Naive B cell (primary cell): ENCODE results near the gene BRINP3. TPM values are rescaled to one million over a fixed set of nuclear protein-coding genes. Genes with fewer than 3 reads are reported as not detected.
A peak's percentile ranks its signal among the peaks of the same experiment; 100 is the strongest.

Experiments used
- ATAC-seq, 2 donors: fragments of 150-1000 bp; cut with Tn5 transposase; 2 replicates each; pipeline ENCODE4 v1.10.0; 2021; ENCODE audit warnings: low read depth in 2 of 2, mild to moderate bottlenecking in 2 of 2, moderate library complexity in 2 of 2
- DNase-seq: peaks from one replicate; pipeline ENCODE4 v3.0.0; 2022
- H3K27ac Mint-ChIP-seq, 6 donors: one replicate each; pipeline ENCODE4 v1.8.0; 2020 to 2022; ENCODE audit warnings: mild to moderate bottlenecking in 6 of 6, mixed read lengths in 6 of 6, moderate library complexity in 5 of 6, inconsistent platforms in 2 of 6
- H3K27me3 Mint-ChIP-seq, 3 donors: one replicate each; pipeline ENCODE4 v1.8.0; 2021 to 2022; ENCODE audit warnings: mixed read lengths in 3 of 3, mild to moderate bottlenecking in 1 of 3
- H3K36me3 Mint-ChIP-seq, 2 donors: one replicate each; pipeline ENCODE4 v1.8.0; 2020 to 2022; ENCODE audit warnings: mixed read lengths in 2 of 2, inconsistent platforms in 1 of 2, mild to moderate bottlenecking in 1 of 2
- H3K4me1 Mint-ChIP-seq, 3 donors: one replicate each; pipeline ENCODE4 v1.8.0; 2020 to 2022; ENCODE audit warnings: mixed read lengths in 3 of 3, inconsistent platforms in 1 of 3, mild to moderate bottlenecking in 1 of 3, moderate library complexity in 1 of 3
- H3K4me3 Mint-ChIP-seq, 8 donors: one replicate each; pipeline ENCODE4 v1.8.0; 2020 to 2022; ENCODE audit warnings: mild to moderate bottlenecking in 8 of 8, mixed read lengths in 8 of 8, moderate library complexity in 8 of 8, inconsistent platforms in 2 of 8
- H3K9me3 Mint-ChIP-seq, 7 donors: one replicate each; pipeline ENCODE4 v1.8.0; 2020 to 2022; ENCODE audit warnings: mixed read lengths in 7 of 7, mild to moderate bottlenecking in 5 of 7, inconsistent platforms in 2 of 7, moderate library complexity in 1 of 7
- polyA plus RNA-seq, 6 donors: library from polyadenylated mRNA; unstranded; fragments of 300-500 nt; fragmentation: Illumina TruSeq; gene quantifications; one replicate each; pipeline ENCODE4 v1.2.3, GENCODE V29; 2021; ENCODE audit warnings: low read depth in 6 of 6

The BRINP3 gene
- polyA plus RNA-seq, 6 donors from 2014 or later = not detected

GRCh38 chr1:190429141-190429540, 48.5 kb downstream of the BRINP3 start:
- no peaks in the 10 kb centered on the region for H3K27me3 Mint-ChIP-seq
- no peak overlapping the region for H3K4me3 Mint-ChIP-seq
- no peaks in the 10 kb centered on the region for H3K36me3 Mint-ChIP-seq

GRCh38 chr1:190416239-190416638, 61.4 kb downstream of the BRINP3 start:
- Mint-ChIP-seq H3K4me1 (no peaks in the 10 kb centered on the region), H3K4me3 (no peak overlapping the region), H3K27me3 (no peaks in the 10 kb centered on the region), H3K36me3 (no peaks in the 10 kb centered on the region), H3K27ac (no peak overlapping the region), H3K9me3 (no peaks in the 10 kb centered on the region)
- DNase-seq = no peak
- ATAC-seq = no peak

More at GRCh38 chr1:190429141-190429540, 48.5 kb downstream of the BRINP3 start:
- DNase-seq (no peak), ATAC-seq (no peak)
- no peaks in the 10 kb centered on the region for H3K9me3 Mint-ChIP-seq
- no peak overlapping the region for H3K27ac Mint-ChIP-seq
- no peaks in the 10 kb centered on the region for H3K4me1 Mint-ChIP-seq

GRCh38 chr1:190413142-190413541, 64.5 kb downstream of the BRINP3 start:
- H3K4me3 Mint-ChIP-seq = no peak overlapping the region
- DNase-seq (no peak), ATAC-seq (no peak)
- no peaks in the 10 kb centered on the region for H3K36me3 Mint-ChIP-seq
- no peaks in the 10 kb centered on the region for H3K4me1 Mint-ChIP-seq
- H3K9me3 Mint-ChIP-seq = peaks cover 0 to 3% (median 0%) of the 10 kb centered on the region in 7 donors
- H3K27me3 Mint-ChIP-seq = no peaks in the 10 kb centered on the region
- H3K27ac Mint-ChIP-seq = no peak overlapping the region

- DNase-seq (no peak), ATAC-seq (no peak)
- no peaks in the 10 kb centered on the region for H3K36me3 Mint-ChIP-seq
- peaks cover 0 to 2% (median 0%) of the 10 kb centered on the region in 7 donors for H3K9me3 Mint-ChIP-seq
- H3K4me1 Mint-ChIP-seq = no peaks in the 10 kb centered on the region
- no peak overlapping the region for H3K4me3 Mint-ChIP-seq
- no peak overlapping the region for H3K27ac Mint-ChIP-seq
- H3K27me3 Mint-ChIP-seq = no peaks in the 10 kb centered on the region
These were observed 74.3 kb downstream of the BRINP3 start for GRCh38 chr1:190403402-190403801.

- Mint-ChIP-seq H3K4me3 (no peak overlapping the region), H3K4me1 (no peaks in the 10 kb centered on the region), H3K36me3 (no peaks in the 10 kb centered on the region), H3K9me3 (peaks cover 0 to 2% (median 0%) of the 10 kb centered on the region in 7 donors), H3K27me3 (no peaks in the 10 kb centered on the region), H3K27ac (no peak overlapping the region)
- no peak for DNase-seq
- ATAC-seq = no peak
These were observed 78.4 kb downstream of the BRINP3 start for GRCh38 chr1:190399233-190399632.

- no peak for DNase-seq
- H3K9me3 Mint-ChIP-seq = no peaks in the 10 kb centered on the region
These were observed 86.1 kb downstream of the BRINP3 start for GRCh38 chr1:190391582-190391981.

GRCh38 chr1:190377991-190378390, 99.7 kb downstream of the BRINP3 start:
- no peaks in the 10 kb centered on the region for H3K36me3 Mint-ChIP-seq
- H3K9me3 Mint-ChIP-seq = no peaks in the 10 kb centered on the region
- peak overlapping the region in 1 of 8 donors; percentile 22 for H3K4me3 Mint-ChIP-seq
- no peaks in the 10 kb centered on the region for H3K27me3 Mint-ChIP-seq
- no peak for ATAC-seq
- no peak overlapping the region for H3K27ac Mint-ChIP-seq
- no peak for DNase-seq
- H3K4me1 Mint-ChIP-seq = peaks cover 3 to 13% (median 5%) of the 10 kb centered on the region in 3 donors

More at GRCh38 chr1:190391582-190391981, 86.1 kb downstream of the BRINP3 start:
- no peaks in the 10 kb centered on the region for H3K4me1 Mint-ChIP-seq
- no peak overlapping the region for H3K27ac Mint-ChIP-seq
- ATAC-seq = no peak
- H3K27me3 Mint-ChIP-seq = no peaks in the 10 kb centered on the region
- no peak overlapping the region for H3K4me3 Mint-ChIP-seq
- H3K36me3 Mint-ChIP-seq = no peaks in the 10 kb centered on the region

- no peaks in the 10 kb centered on the region for H3K9me3 Mint-ChIP-seq
- H3K27me3 Mint-ChIP-seq = no peaks in the 10 kb centered on the region
- no peak overlapping the region for H3K4me3 Mint-ChIP-seq
- peaks cover 3 to 13% (median 5%) of the 10 kb centered on the region in 3 donors for H3K4me1 Mint-ChIP-seq
- peak overlapping the region in 1 of 6 donors; percentile 11 for H3K27ac Mint-ChIP-seq
- ATAC-seq = no peak
- H3K36me3 Mint-ChIP-seq = no peaks in the 10 kb centered on the region
- no peak for DNase-seq
These were observed 100.4 kb downstream of the BRINP3 start for GRCh38 chr1:190377294-190377693.

GRCh38 chr1:190376044-190376443, 101.6 kb downstream of the BRINP3 start:
- Mint-ChIP-seq H3K36me3 (no peaks in the 10 kb centered on the region), H3K4me3 (no peak overlapping the region), H3K27ac (no peak overlapping the region), H3K27me3 (no peaks in the 10 kb centered on the region), H3K4me1 (peaks cover 3 to 13% (median 5%) of the 10 kb centered on the region in 3 donors), H3K9me3 (no peaks in the 10 kb centered on the region)
- DNase-seq (no peak), ATAC-seq (no peak)

GRCh38 chr1:190373705-190374336, 103.8 kb downstream of the BRINP3 start:
- Mint-ChIP-seq H3K36me3 (no peaks in the 10 kb centered on the region), H3K27ac (no peak overlapping the region), H3K27me3 (no peaks in the 10 kb centered on the region), H3K9me3 (peaks cover 0 to under 1% (median 0%) of the 10 kb centered on the region in 7 donors), H3K4me1 (peaks cover 3 to 13% (median 5%) of the 10 kb centered on the region in 3 donors), H3K4me3 (no peak overlapping the region)
- ATAC-seq = no peak
- no peak for DNase-seq

- Mint-ChIP-seq H3K9me3 (peaks cover 4 to 23% (median 7%) of the 10 kb centered on the region in 7 donors), H3K27me3 (no peaks in the 10 kb centered on the region), H3K36me3 (no peaks in the 10 kb centered on the region), H3K27ac (no peak overlapping the region), H3K4me1 (no peaks in the 10 kb centered on the region), H3K4me3 (no peak overlapping the region)
- ATAC-seq = no peak
- no peak for DNase-seq
These were observed 110.5 kb downstream of the BRINP3 start for GRCh38 chr1:190367200-190367599.

GRCh38 chr1:190365283-190365682, 112.4 kb downstream of the BRINP3 start:
- Mint-ChIP-seq H3K27ac (no peak overlapping the region), H3K9me3 (peaks cover 4 to 23% (median 9%) of the 10 kb centered on the region in 7 donors), H3K36me3 (no peaks in the 10 kb centered on the region), H3K27me3 (no peaks in the 10 kb centered on the region), H3K4me1 (no peaks in the 10 kb centered on the region), H3K4me3 (no peak overlapping the region)
- DNase-seq (no peak), ATAC-seq (no peak)

GRCh38 chr1:190353538-190354101, 124.0 kb downstream of the BRINP3 start:
- no peak overlapping the region for H3K27ac Mint-ChIP-seq
- no peaks in the 10 kb centered on the region for H3K27me3 Mint-ChIP-seq
- no peaks in the 10 kb centered on the region for H3K4me1 Mint-ChIP-seq
- H3K9me3 Mint-ChIP-seq = no peaks in the 10 kb centered on the region
- ATAC-seq (no peak), DNase-seq (no peak)
- H3K4me3 Mint-ChIP-seq = no peak overlapping the region
- no peaks in the 10 kb centered on the region for H3K36me3 Mint-ChIP-seq

- Mint-ChIP-seq H3K9me3 (peaks cover 0 to 1% (median 0%) of the 10 kb centered on the region in 7 donors), H3K36me3 (no peaks in the 10 kb centered on the region), H3K27me3 (no peaks in the 10 kb centered on the region), H3K4me3 (no peak overlapping the region), H3K4me1 (no peaks in the 10 kb centered on the region), H3K27ac (no peak overlapping the region)
- no peak for DNase-seq
- no peak for ATAC-seq
These were observed 133.2 kb downstream of the BRINP3 start for GRCh38 chr1:190344454-190344853.
